Right lobe of liver (tissue), 4 donors: Measurements from ENCODE around the gene ENTPD8.

Source experiments
- CTCF ChIP-seq, 4 donors: fragments of 200-600 bp in 3 of 4; fragments of 450-650 bp in 1 of 4; IDR thresholded peaks; one replicate each; pipeline versions ENCODE4 v1.5.1 to v1.8.0; 2016 to 2022; ENCODE audit warnings: antibody characterized with exemption in 4 of 4, mild to moderate bottlenecking in 2 of 4
- POLR2A ChIP-seq: fragments of 450-650 bp; IDR thresholded peaks from one replicate; pipeline ENCODE4 v1.6.1; 2017; ENCODE audit warnings: antibody characterized with exemption, mild to moderate bottlenecking
- donor health status: DM: no; HTN: no; CAD: no.
- donor health status: DM: no; HTN: no; CAD: no.
- donor health status: DM: no; HTN: yes; CAD: no.

DNA sequence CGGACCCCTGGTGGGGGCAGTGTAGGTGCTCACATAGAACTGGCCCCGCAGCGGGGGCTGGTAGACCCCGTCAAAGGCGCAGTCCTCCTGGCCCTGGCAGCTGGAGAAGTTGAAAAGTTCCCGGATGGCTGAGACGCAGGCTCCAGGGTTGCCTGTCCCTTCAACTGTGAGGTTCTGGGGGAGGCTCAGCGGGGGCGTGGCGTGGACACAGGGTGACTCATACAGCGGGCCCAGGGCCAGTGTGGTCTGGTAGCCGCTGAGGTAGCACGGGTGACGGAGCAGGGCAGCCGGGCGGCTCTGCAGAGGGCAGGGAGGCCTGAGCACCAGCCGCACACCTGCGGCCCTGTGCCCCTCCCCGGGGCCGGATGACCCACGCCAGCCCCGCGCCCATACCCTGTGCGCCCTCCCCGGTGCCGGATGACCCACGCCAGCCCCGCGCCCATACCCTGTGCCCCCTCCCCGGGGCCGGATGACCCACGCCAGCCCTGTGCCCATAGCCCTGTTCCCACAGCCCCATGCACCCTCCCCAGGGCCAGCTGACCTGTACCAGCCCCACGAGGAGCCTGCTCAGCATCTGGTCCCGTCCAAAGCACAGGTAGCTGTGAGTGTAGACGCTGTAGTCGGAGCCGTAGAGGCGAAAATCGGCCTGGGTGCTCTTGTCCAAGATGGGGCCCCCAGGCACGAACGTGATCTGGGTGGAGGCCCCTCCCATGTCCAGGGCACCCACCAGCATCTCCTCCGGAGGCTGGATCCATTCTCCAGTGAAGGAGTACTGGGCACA lies 5.0 kb downstream of the ENTPD8 start:
- TF ChIP-seq CTCF (IDR thresholded peaks at IDR 0.05), result no peak
- no peak for TF ChIP-seq POLR2A
